ENCODE data around the gene COP1. TPM values are rescaled to one million over a fixed set of nuclear protein-coding genes. Genes with fewer than 3 reads are reported as not detected.

The COP1 gene
- total and polyA plus RNA-seq, 2 donors (not counting 1 experiment from before 2014, with no cell fraction given) = 18.7 to 68.5 TPM

- CTCF ChIA-PET = no interaction called here
- peaks cover 9% of the 10 kb centered on the region for H3K9me3 Mint-ChIP-seq (ENCODE audit: insufficient read depth)
Observed at GRCh38 chr1:176159993-176160392, 47.1 kb downstream of the COP1 start.

GRCh38 chr1:176157995-176158394 is 49.1 kb downstream of the COP1 start:
- Histone ChIP-seq H3K27ac (ENCODE audit: low read length in 2 of 2) (no peak overlapping the region), H3K27me3 (replicated peaks in 1 of 4; ENCODE audit: control extremely low read depth in 1 of 4, control insufficient read depth in 3 of 4, insufficient read depth in 4 of 4, low read length in 3 of 4) (no peaks in the 10 kb centered on the region), H3K4me2 (replicated peaks; ENCODE audit: low read depth, low read length, poor library complexity, severe bottlenecking) (no peak overlapping the region), H4K20me1 (ENCODE audit: control insufficient read depth, insufficient read depth, low read length, poor library complexity, severe bottlenecking) (no peaks in the 10 kb centered on the region), H3K9ac (ENCODE audit: low read length) (no peak overlapping the region), H3K4me1 (ENCODE audit: control insufficient read depth in 2 of 2, insufficient read depth in 2 of 2, low read length in 2 of 2) (no peaks in the 10 kb centered on the region), H3K9me3 (ENCODE audit: control extremely low read depth in 1 of 3, control insufficient read depth in 2 of 3, insufficient read depth in 1 of 3, low read length in 2 of 3) (peaks cover 3 to 12% (median 9%) of the 10 kb centered on the region in 3 donors), H3K4me3 (ENCODE audit: control extremely low read depth in 1 of 5, extremely low read depth in 1 of 5, insufficient read depth in 1 of 5, low read depth in 2 of 5, low read length in 4 of 5) (no peak overlapping the region), H3K36me3 (replicated peaks in 1 of 2; ENCODE audit: control extremely low read depth in 1 of 2, control insufficient read depth in 1 of 2, extremely low read depth in 1 of 2, insufficient read depth in 2 of 2, low read length in 1 of 2) (peaks cover 3 to 50% of the 10 kb centered on the region in 2 experiments), H3K79me2 (ENCODE audit: control insufficient read depth, insufficient read depth, low read length) (peaks cover 29% of the 10 kb centered on the region), H2AFZ (ENCODE audit: insufficient read depth, low read depth, low read length, poor library complexity, severe bottlenecking) (no peak overlapping the region)
- H3K4me3 Mint-ChIP-seq = no peak overlapping the region
- DNase-seq (no peak), ATAC-seq (ENCODE audit: low read depth) (no peak)
- WGBS (ENCODE audit: insufficient coverage) = no CpG with 5 or more reads among the region's 3 CpGs
- ChIA-PET POLR2A (no interaction called here), CTCF (no interaction called here)
- intact Hi-C loops (cut with micrococcal nuclease) = no loop called here
- no peak overlapping the region for H3K27ac Mint-ChIP-seq
- TF ChIP-seq EZH2 (IDR thresholded peaks at IDR 0.05; ENCODE audit: borderline replicate concordance, insufficient read depth, low read depth, low read length, poor library complexity, severe bottlenecking) (no peak), CTCF (IDR thresholded peaks at IDR 0.05) (no peak)
- peaks cover 11% of the 10 kb centered on the region for H3K9me3 Mint-ChIP-seq (ENCODE audit: insufficient read depth)
- H3K4me1 Mint-ChIP-seq = peaks cover 4% of the 10 kb centered on the region
- H3K27me3 Mint-ChIP-seq = no peaks in the 10 kb centered on the region

More at GRCh38 chr1:176159993-176160392, 47.1 kb downstream of the COP1 start:
- peaks cover 3 to 41% of the 10 kb centered on the region in 2 experiments for H3K36me3 ChIP-seq (replicated peaks in 1 of 2; ENCODE audit: control extremely low read depth in 1 of 2, control insufficient read depth in 1 of 2, extremely low read depth in 1 of 2, insufficient read depth in 2 of 2, low read length in 1 of 2)
- H3K4me1 Mint-ChIP-seq = peaks cover 4% of the 10 kb centered on the region
- no peak overlapping the region for H2AFZ ChIP-seq (ENCODE audit: insufficient read depth, low read depth, low read length, poor library complexity, severe bottlenecking)
- no peaks in the 10 kb centered on the region for H3K27me3 ChIP-seq (replicated peaks in 1 of 4; ENCODE audit: control extremely low read depth in 1 of 4, control insufficient read depth in 3 of 4, insufficient read depth in 4 of 4, low read length in 3 of 4)
- no peaks in the 10 kb centered on the region for H4K20me1 ChIP-seq (ENCODE audit: control insufficient read depth, insufficient read depth, low read length, poor library complexity, severe bottlenecking)
- DNase-seq (no peak), ATAC-seq (ENCODE audit: low read depth) (no peak)
- H3K4me2 ChIP-seq (replicated peaks; ENCODE audit: low read depth, low read length, poor library complexity, severe bottlenecking) = no peak overlapping the region
- TF ChIP-seq EZH2 (IDR thresholded peaks at IDR 0.05; ENCODE audit: borderline replicate concordance, insufficient read depth, low read depth, low read length, poor library complexity, severe bottlenecking) (no peak), CTCF (IDR thresholded peaks at IDR 0.05) (no peak)
- H3K9ac ChIP-seq (ENCODE audit: low read length) = no peak overlapping the region
- POLR2A ChIA-PET = no interaction called here
- H3K4me3 ChIP-seq (ENCODE audit: control extremely low read depth in 1 of 5, extremely low read depth in 1 of 5, insufficient read depth in 1 of 5, low read depth in 2 of 5, low read length in 4 of 5) = no peak overlapping the region
- peaks cover 15% of the 10 kb centered on the region for H3K79me2 ChIP-seq (ENCODE audit: control insufficient read depth, insufficient read depth, low read length)
- no peak overlapping the region for H3K27ac Mint-ChIP-seq
- H3K27ac ChIP-seq (ENCODE audit: low read length in 2 of 2) = no peak overlapping the region
- no peaks in the 10 kb centered on the region for H3K27me3 Mint-ChIP-seq
- H3K4me1 ChIP-seq (ENCODE audit: control insufficient read depth in 2 of 2, insufficient read depth in 2 of 2, low read length in 2 of 2) = no peaks in the 10 kb centered on the region
- no peak overlapping the region for H3K4me3 Mint-ChIP-seq
- intact Hi-C loops (cut with micrococcal nuclease) = no loop called here
- WGBS (ENCODE audit: insufficient coverage) = no CpG with 5 or more reads among the region's 2 CpGs
- peaks cover 3 to 12% (median 9%) of the 10 kb centered on the region in 3 donors for H3K9me3 ChIP-seq (ENCODE audit: control extremely low read depth in 1 of 3, control insufficient read depth in 2 of 3, insufficient read depth in 1 of 3, low read length in 2 of 3)
